ENCODE results near the gene DYNLT4.
"Not testable (repeated sequence)": the region's sequence is repeated elsewhere in the genome, so short reads cannot be mapped to it uniquely, and the experiment has no call there.

Gene DYNLT4

GRCh38 chr1:44799770-44800584, 7.2 kb downstream of the DYNLT4 start, which contains the start of gene PLK3:
Gene PLK3 (plus strand): TSS chr1:44800377. CDS start chr1:44800464, 87 bp downstream.
- Histone ChIP-seq H2AFZ (ENCODE audit: low read depth, low read length, severe bottlenecking) (peak within 1 kb of the TSS; percentile 72), H3K27ac (ENCODE audit: low read depth, low read length) (peak within 1 kb of the TSS; percentile 83)

DNA sequence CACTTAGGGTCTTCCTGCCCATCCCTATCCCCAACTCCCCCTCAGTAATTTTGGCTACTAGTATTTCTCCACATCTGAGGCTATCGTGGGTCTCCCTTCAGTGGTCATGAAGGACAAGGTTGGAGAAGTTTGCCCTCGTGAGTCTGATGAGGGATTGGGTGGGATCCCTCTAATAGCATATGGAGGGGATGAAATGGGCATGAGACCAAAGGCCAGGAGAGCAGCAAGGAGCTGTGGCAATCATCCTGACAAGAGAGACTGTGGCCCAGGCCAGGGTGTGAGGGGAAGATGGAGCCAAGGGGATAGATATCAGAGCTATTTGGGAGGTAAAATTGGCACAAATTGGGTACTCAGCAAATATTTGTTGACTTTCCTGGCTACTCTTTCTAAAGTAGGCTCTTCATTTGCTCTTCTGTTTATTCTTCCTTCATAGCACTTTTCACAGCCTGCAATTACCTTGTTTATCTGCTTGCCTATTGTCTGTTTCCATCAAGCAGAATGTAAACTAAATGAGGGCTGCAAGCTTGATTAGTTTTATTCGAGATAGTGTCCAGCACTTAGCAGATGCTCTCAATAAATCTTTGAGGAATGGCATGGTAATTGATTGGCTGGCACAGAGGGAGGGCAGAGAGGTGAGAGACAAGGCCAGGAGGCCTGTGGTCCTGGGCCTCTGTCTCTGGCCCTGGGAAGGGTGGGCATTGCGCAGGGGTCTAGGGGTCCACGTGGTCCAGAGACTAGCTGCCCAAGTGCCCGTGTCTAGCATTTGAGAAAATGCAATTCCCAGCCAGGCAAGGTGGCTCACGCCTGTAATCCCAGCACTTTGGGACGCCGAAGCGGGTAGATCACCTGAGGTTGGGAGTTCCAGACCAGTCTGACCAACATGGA, 8.4 kb downstream of the DYNLT4 start:
- H3K9me3 ChIP-seq (ENCODE audit: insufficient read depth, low read length): no peaks in the 10 kb centered on the region

More at GRCh38 chr1:44799770-44800584, 7.2 kb downstream of the DYNLT4 start, which contains the start of gene PLK3:
- TF ChIP-seq CTCF (IDR thresholded peaks at IDR 0.05; ENCODE audit: insufficient read depth, low read length, poor library complexity, severe bottlenecking): peak; percentile 64
- TF ChIP-seq EZH2phosphoT487 (conservative IDR thresholded peaks at IDR 0.05; ENCODE audit: low read length): no peak
- H3K9me3 ChIP-seq (ENCODE audit: insufficient read depth, low read length): no peaks in the 10 kb centered on the region
- peak within 1 kb of the TSS; percentile 87 for H3K9ac ChIP-seq (ENCODE audit: low read length)
- no peaks in the 10 kb centered on the region for H3K27me3 ChIP-seq (ENCODE audit: low read length)
- H3K4me2 ChIP-seq (ENCODE audit: low read depth, low read length, poor library complexity, severe bottlenecking): peak within 1 kb of the TSS; percentile 60
- no peaks in the 10 kb centered on the region for H3K36me3 ChIP-seq (ENCODE audit: low read length)
- no peaks in the 10 kb centered on the region for H3K9me2 ChIP-seq (replicated peaks; ENCODE audit: insufficient read depth, low read length)
- no peaks in the 10 kb centered on the region for H4K20me1 ChIP-seq (ENCODE audit: low read depth, low read length)
- H3K4me3 ChIP-seq (ENCODE audit: insufficient read depth, low read length, poor library complexity, severe bottlenecking): peak within 1 kb of the TSS; percentile 69
- H3F3A ChIP-seq (ENCODE audit: insufficient read depth): 0 out of 2 replicates have a peak, but pooled peaks cover 6% of the 10 kb centered on the region
- no peaks in the 10 kb centered on the region for H3K79me2 ChIP-seq (ENCODE audit: insufficient read depth, low read length)

DNA sequence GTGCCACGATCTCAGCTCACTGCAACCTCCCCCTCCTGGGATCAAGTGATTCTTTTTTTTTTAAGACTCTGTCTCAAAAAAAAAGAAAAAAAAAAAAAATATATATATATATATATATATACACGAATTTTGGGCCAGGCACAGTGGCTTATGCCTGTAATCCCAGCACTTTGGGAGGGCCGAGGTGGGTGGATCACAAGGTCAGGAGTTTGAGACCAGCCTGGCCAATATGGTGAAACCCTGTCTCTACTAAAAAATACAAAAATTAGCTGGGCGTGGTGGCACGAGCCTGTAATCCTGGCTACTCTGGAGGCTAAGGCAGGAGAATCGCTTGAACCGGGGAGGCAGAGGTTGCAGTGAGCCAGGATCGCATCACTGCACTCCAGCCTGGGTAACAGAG, 9.3 kb downstream of the DYNLT4 start:
- not testable (repeated sequence) for H3K9me3 ChIP-seq (ENCODE audit: insufficient read depth, low read length); H3K9ac ChIP-seq (ENCODE audit: low read length); H3K27ac ChIP-seq (ENCODE audit: low read depth, low read length); H3K4me3 ChIP-seq (ENCODE audit: insufficient read depth, low read length, poor library complexity, severe bottlenecking); H3F3A ChIP-seq (ENCODE audit: insufficient read depth); H3K27me3 ChIP-seq (ENCODE audit: low read length); H3K36me3 ChIP-seq (ENCODE audit: low read length); H3K9me2 ChIP-seq (replicated peaks; ENCODE audit: insufficient read depth, low read length); H3K79me2 ChIP-seq (ENCODE audit: insufficient read depth, low read length); H4K20me1 ChIP-seq (ENCODE audit: low read depth, low read length); H3K4me2 ChIP-seq (ENCODE audit: low read depth, low read length, poor library complexity, severe bottlenecking)
- peak overlapping the region; percentile 49 for H2AFZ ChIP-seq (ENCODE audit: low read depth, low read length, severe bottlenecking)

More for the DNA sequence above, 8.4 kb downstream of the DYNLT4 start:
- TF ChIP-seq EZH2phosphoT487 (conservative IDR thresholded peaks at IDR 0.05; ENCODE audit: low read length) (no peak), CTCF (IDR thresholded peaks at IDR 0.05; ENCODE audit: insufficient read depth, low read length, poor library complexity, severe bottlenecking) (no peak)
- Histone ChIP-seq H4K20me1 (ENCODE audit: low read depth, low read length) (no peaks in the 10 kb centered on the region), H3K27me3 (ENCODE audit: low read length) (no peaks in the 10 kb centered on the region), H2AFZ (ENCODE audit: low read depth, low read length, severe bottlenecking) (peak overlapping the region; percentile 49), H3K4me3 (ENCODE audit: insufficient read depth, low read length, poor library complexity, severe bottlenecking) (no peak overlapping the region), H3K9me2 (replicated peaks; ENCODE audit: insufficient read depth, low read length) (no peaks in the 10 kb centered on the region), H3K79me2 (ENCODE audit: insufficient read depth, low read length) (no peaks in the 10 kb centered on the region), H3K27ac (ENCODE audit: low read depth, low read length) (no peak overlapping the region), H3K9ac (ENCODE audit: low read length) (no peak overlapping the region; the same call in 1 of the 2 replicates), H3K4me2 (ENCODE audit: low read depth, low read length, poor library complexity, severe bottlenecking) (no peak overlapping the region), H3F3A (ENCODE audit: insufficient read depth) (0 out of 2 replicates have a peak, but pooled peaks cover 6% of the 10 kb centered on the region), H3K36me3 (ENCODE audit: low read length) (no peaks in the 10 kb centered on the region)
